8988T (cell line): ENCODE results near the gene RAPGEF1.

Experiments used
- DNase-seq: peaks from one replicate; pipeline ENCODE4 v3.0.0; 2011

RAPGEF1 gene

DNA sequence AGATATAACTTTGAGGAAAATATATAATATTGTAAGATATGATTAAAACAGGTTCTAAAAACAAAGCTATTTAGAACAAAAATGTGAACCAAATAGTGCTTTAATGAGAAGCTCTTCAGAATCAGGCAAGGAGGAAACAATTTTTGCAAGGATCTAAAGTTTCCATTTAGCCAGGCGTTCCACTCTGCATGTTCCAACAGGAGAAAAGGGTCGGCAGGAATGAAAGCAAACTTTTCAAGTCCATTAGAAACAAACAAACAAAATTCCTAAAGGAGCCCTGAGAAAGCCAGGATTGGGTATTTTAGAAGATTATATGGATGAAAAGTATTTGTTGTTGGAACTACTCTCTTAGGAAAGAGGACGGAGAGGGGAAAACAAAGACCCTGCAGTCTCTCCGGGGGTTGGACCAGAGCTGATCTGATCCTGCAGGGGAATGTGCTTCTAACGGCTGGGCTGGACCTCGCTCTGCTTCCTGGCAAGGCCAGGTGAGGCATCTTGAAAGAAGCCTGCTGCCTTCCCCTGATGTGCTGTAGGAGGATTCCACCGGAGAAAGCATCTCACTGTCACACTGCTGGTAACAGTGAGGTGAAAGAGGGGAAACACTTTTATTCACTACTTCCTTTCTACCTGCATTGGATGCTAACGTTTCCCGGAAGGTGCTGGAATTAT, 100.0 kb downstream of the RAPGEF1 start:
- no peak for DNase-seq

GRCh38 chr9:131636593-131636992, 103.3 kb downstream of the RAPGEF1 start:
- DNase-seq: no peak

- no peak for DNase-seq
Observed at GRCh38 chr9:131635892-131636291, 104.0 kb downstream of the RAPGEF1 start.

DNA sequence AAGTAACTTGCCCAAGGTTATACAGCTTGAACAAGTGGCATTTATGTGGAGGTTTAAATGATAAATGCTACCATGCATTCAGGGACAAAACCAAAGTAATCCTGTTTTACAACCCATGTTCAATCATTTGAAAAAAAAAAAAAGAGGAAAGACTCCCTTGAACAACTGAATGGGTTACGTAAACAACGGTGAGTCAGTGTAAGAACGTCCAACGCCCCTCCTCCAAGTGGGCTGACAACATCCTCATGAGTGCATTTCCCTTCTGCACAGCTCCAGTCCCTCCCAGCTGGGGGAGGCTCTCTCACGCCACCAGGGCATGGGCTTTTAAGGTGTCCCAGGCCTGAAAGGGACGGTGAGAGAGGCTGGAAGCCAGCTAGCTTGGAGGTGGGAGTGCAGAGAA, 104.6 kb downstream of the RAPGEF1 start:
- DNase-seq: peak; percentile 85

DNA sequence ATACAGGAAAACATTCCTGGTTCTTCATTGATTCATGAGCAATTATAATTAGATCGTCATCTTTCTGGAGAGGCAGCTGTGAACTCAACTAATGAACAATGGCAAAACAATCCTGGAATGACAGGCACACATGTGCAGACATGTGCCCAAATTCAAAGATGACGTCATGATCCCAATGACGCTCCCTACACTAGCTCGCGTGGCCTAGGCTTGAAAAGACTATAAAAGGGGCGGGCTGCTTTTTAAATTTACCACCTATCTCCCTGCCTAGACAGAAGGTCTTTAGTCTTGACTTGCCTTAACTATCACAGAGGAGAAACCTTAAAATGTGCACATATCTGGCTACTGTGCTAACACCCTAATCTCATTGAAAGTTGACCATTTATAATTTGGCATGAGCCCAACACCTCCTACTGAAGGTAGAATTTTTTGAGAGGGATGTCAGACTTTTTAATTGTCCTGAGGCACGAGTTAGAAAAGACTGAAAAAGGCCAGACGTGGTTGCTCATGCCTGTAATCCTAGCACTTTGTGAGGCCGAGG, 106.3 kb downstream of the RAPGEF1 start:
- DNase-seq: no peak

DNA sequence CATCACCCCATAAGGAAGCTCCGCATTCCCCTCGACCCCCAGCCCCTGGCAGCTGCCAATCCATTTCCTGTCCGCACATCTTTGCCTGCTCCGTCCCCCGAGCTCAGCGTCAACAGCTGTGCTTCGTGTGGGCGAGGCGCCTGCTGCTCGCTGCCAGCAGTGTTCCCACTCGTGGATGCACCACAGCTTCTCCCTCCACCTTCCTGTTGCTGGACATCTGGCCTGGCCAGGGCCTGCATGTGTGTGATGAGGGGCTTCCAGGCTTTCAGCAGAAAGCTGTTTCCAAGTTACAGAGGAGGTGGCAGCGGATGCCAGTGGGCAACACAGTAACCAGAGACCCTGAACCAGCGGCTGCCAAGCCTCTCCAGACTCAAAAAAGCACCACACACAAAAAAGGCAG, 108.6 kb downstream of the RAPGEF1 start:
- DNase-seq: no peak

GRCh38 chr9:131630205-131630831, 109.6 kb downstream of the RAPGEF1 start:
- no peak for DNase-seq

DNA sequence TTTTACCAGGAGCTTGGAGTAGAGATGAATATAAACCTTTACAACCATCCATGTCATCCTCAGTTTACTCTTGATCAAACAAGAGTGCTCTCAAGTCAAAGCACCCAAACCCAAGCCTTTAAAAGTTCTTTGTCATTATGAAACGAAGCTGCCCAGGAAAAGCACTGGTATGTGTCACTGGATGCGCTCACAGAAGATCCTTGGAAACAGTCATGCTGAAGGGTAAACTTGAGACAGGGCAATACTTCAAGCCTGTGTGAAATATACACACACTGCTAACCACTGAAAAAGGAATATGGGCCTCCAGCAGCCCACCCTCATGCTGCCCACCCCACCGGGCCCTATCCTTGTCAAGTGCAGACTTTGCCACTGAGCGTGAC, 110.1 kb downstream of the RAPGEF1 start:
- no peak for DNase-seq

GRCh38 chr9:131629226-131629500, 110.7 kb downstream of the RAPGEF1 start:
- no peak for DNase-seq

DNA sequence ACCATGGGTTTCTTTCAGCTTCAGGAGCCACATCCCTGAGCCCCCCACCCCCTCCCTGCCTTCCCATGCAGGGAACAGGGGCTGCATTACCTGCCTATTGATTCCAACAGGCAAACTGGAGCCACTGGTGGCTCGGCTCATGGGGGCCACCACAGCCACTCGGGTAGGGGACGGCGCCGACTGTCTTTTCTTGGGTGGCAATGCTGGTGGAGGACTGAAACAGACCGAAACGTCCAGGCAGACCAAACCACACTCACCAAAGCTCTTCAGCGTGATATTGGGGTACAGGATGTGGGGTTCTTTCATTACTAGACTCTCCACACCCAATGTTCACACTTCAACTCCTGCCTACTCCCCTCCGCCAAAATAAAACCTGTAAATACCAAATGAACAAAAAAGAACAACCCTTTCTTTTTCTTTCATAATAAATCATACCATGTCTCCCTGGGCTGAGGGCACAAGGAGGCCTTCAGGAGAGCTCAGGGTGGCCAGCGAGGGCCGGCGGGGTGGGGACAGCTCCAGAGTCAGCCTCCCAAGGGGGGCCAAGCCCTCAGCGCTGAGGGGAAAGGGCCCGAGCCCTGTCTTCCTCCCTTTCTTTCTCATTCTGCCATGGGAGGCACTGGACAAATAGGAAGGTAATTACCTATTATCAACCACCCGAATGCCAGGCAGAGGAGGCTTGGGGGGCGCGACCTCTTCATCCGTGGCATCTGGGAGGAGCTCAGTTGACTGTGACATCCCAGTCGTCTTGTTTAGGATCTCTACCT, 111.2 kb downstream of the RAPGEF1 start:
- DNase-seq: no peak

DNA sequence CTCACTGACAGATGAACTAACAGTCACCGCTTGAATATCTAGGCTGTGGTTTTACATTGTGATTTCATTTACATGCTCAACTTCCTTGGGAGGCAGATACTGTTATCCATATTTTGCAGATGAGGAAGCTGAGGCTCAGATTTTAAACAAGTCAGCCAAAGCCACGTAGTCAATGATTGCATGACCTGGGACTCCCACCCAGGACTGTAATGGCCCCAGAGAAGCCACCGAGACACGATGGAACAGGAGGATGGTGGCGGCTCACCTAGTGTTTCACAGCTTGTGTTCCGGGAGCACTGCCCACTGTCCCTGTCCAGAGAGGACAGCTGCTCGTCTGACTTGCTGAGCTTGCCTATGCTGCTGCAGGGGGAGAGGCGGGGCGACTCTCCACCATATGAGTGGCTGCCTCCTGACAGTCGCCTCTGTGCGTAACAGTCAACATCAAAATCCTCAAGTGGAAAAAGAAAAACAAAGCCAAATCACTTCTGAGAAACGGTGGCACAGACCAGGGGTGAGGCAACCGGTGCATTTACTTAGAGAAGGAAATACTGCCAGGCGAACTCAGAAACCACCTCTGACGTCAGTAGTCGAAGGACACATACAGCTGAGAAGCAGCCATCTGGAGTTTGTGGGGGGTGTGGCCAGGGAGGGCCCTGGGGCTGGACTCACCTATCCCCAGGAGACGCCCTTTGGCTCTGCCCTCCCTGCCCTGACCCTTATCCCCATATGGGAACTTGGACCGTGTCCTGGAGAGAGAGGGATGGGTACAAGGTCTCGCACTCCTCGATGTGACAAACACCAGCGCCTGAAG, 112.0 kb downstream of the RAPGEF1 start:
- DNase-seq: no peak

GRCh38 chr9:131627326-131627647, 112.6 kb downstream of the RAPGEF1 start:
- DNase-seq: no peak

GRCh38 chr9:131625790-131626670, 113.8 kb downstream of the RAPGEF1 start:
- no peak for DNase-seq

GRCh38 chr9:131625508-131625787, 114.4 kb downstream of the RAPGEF1 start:
- no peak for DNase-seq

DNA sequence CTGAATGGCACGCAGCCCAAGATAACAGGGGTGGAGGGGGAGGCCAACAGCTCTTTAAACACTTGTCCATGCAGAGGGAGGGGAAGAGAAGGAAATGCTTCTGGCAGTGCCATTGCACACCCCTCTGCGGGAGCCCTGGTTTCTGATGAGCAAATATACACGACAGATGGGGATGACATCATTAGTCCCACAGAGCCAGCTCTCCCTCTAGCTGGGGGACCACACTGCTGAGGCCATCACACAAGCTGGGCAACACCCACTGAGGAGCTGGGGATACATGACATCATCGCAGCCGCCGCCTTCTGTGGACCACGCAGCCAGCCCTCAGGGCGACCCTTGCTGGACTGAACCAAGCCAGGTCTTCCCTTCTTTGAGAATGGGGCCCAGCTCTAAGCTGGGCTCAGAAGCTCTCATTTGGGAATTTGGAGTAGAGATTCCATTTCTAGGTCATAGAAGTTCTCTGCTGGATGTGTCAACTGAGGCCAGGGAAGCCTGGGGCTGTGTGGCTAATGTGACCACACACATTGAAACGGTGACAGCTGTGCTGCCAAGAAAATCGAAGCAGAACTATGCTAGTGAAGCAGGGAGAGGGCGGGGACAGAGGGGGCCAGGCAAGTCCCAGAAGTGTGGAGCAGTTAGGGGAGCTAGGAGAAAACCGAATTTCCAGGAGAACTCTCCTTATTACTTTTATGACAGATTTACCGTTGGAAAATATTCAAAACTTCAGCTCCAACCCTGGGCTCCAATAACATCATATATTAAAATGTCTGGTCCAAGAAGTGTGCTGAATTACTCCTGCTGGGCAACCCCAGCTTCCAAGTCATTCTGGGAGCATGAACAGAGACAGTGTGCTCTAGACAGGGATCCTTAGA, 115.0 kb downstream of the RAPGEF1 start:
- no peak for DNase-seq

DNA sequence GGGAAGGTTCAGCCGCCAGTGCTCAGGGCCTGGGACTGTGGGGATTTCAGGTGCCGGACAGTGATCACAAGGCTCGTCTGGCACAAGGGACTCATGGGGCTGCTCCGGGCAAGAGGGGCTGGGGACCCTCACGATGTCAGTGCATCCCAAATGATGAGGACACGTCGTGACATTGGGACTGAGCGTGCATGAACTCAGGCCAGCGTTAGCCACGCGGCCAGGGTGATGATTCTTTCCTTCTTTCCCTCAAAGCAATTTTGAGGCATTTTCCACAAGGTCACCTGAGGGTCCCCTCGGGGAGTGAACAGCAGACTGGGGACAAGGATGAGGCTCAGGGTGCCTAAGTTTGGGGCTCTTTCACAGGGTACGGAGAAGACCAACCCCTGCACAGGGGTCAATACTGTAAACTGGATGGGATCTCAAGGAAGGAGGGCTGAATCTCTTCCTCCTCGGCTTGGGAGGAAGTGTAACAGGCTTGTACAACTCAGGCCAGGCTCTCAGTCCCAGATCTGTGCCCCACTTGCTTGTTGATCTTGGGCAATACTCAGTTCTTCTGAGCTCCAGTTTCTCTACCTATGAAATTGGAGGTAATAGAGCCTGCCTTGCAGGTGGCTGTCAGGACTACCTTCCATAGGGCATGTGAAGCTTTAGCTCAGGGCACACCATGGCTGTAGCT, 116.1 kb downstream of the RAPGEF1 start:
- no peak for DNase-seq

DNA sequence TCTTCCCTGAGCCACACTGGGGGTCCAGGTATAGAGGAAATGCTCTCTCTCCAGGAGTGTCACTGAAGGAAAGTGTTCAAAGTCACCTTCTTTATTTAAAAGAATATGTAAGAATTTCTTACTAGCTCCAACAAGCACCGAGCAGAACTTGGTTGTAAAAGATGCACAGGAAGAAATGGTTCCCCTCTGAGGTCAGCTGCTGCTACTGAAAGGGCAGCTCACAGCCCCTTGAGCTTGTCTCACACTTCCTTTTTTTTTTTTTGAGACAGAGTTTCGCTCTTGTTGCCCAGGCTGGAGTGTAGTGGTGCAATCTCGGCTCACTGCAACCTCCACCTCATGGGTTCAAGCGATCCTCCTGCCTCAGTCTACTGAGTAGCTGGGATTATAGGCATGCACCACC, 117.4 kb downstream of the RAPGEF1 start:
- no peak for DNase-seq

- no peak for DNase-seq
Observed at GRCh38 chr9:131621551-131622358, 118.1 kb downstream of the RAPGEF1 start.

DNA sequence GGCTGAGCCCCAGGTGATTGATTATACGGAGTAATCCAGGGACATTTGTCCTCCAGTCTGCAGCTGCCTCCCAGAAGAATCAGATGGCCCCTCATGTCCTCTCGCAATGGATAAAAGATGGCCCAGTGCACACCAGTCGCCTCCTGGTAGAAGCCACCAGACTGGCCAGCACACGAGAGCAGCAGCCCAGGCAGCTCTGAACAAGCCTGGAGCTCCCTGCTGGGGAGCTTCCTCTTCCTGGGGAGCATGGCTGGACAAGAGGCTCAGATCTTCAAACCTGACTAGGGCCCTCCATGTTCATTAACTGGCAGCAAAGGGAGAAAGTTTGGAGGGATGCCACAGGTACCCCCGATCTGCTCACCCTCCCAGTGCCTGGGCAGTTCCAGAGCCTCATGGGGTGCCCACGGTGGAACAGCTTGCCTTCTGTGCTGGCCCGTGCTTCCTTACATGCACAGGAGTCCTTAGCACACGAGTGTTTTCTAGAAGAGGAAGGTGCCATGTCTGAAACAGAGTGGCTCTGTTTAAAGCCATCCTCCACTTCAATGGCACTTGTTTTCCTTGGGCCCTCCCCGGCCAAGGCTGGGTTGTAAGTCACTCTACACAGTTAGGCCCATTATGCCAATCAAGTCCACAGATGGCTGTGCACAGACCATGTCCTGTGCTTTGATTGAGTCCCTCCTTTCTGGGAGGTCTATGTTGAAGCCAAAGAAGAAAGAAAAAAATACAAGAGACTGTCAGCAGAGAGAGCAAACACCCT, 118.9 kb downstream of the RAPGEF1 start:
- DNase-seq: no peak
